ENCODE results near the gene ZMYM5. TPM values are rescaled to one million over a fixed set of nuclear protein-coding genes. Genes with fewer than 3 reads are reported as not detected.
"Not testable (repeated sequence)": the region's sequence is repeated elsewhere in the genome, so short reads cannot be mapped to it uniquely, and the experiment has no call there.

Gene ZMYM5
- total and polyA plus RNA-seq, 9 of the 15 experiments (the other 6 are each of a cell fraction or from before 2014, with no cell fraction given), result 5.4 to 11.9 (median 7.8) TPM

- FAIRE-seq (no peak), DNase-seq (ENCODE audit: extremely low read depth in 1 of 4, low spot score in 3 of 4) (no peak), ATAC-seq (no peak)
- no peak overlapping the region for H2AFZ ChIP-seq (ENCODE audit: low read depth, low read length)
- ChIA-PET CTCF (ENCODE audit: low intra/inter-chr PET ratio) (no interaction called here), POLR2A (no interaction called here)
- intact Hi-C loops (cut with micrococcal nuclease) (no loop called here), in situ Hi-C loops (cut with MboI) (no loop called here)
- H3K9me1 ChIP-seq (ENCODE audit: control insufficient read depth, insufficient read depth, low read length), result no peaks in the 10 kb centered on the region
- H3K4me2 ChIP-seq (ENCODE audit: insufficient read depth, low read length), result no peak overlapping the region
- WGBS (ENCODE audit: insufficient coverage, low coverage, missing lambda C conversion rate), result 16% methylated on average over 1 of the region's 1 CpG
- no peak overlapping the region for H3K9ac ChIP-seq (ENCODE audit: insufficient read depth in 1 of 2, low read depth in 2 of 2, low read length in 2 of 2)
- H3K79me2 ChIP-seq (ENCODE audit: control insufficient read depth, insufficient read depth, low read length), result no peaks in the 10 kb centered on the region
- no peaks in the 10 kb centered on the region for H3K9me3 ChIP-seq (replicated peaks; ENCODE audit: control insufficient read depth, insufficient read depth, low read depth, low read length)
- H4K20me1 ChIP-seq (replicated peaks; ENCODE audit: control insufficient read depth, insufficient read depth, low read length), result no peaks in the 10 kb centered on the region
- H3K27me3 ChIP-seq (ENCODE audit: control insufficient read depth in 2 of 2, insufficient read depth in 2 of 2, low read length in 2 of 2), result no peaks in the 10 kb centered on the region
- BruUV-seq (replicated peaks), result no TSS peak
- no peak overlapping the region for H3K4me3 ChIP-seq
- no peaks in the 10 kb centered on the region; a peak in 1 of 5 replicates for H3K4me1 ChIP-seq (replicated peaks in 1 of 2; ENCODE audit: control insufficient read depth in 2 of 2, insufficient read depth in 2 of 2, low read length in 2 of 2)
- TF ChIP-seq ZBTB11 (CRISPR knock-in tag; IDR thresholded peaks at IDR 0.05) (no peak), ZNF639 (CRISPR knock-in tag; conservative IDR thresholded peaks at IDR 0.05 in 1 of 2, IDR thresholded peaks at IDR 0.05 in 1 of 2) (no peak)
- no peak overlapping the region for H3K27ac ChIP-seq (ENCODE audit: extremely low read depth, low read depth, low read length)
- H3K36me3 ChIP-seq (ENCODE audit: control insufficient read depth, insufficient read depth, low read length), result no peaks in the 10 kb centered on the region
Measured at GRCh38 chr13:19908350-19908986, 45.0 kb upstream of the ZMYM5 start.

GRCh38 chr13:19905487-19906195, 42.2 kb upstream of the ZMYM5 start:
- H3K9me1 ChIP-seq (ENCODE audit: control insufficient read depth, insufficient read depth, low read length); H3K4me1 ChIP-seq (replicated peaks in 1 of 2; ENCODE audit: control insufficient read depth in 2 of 2, insufficient read depth in 2 of 2, low read length in 2 of 2); H3K36me3 ChIP-seq (ENCODE audit: control insufficient read depth, insufficient read depth, low read length); H3K27me3 ChIP-seq (ENCODE audit: control insufficient read depth in 2 of 2, insufficient read depth in 2 of 2, low read length in 2 of 2); ATAC-seq; H3K9me3 ChIP-seq (replicated peaks; ENCODE audit: control insufficient read depth, insufficient read depth, low read depth, low read length); H3K4me3 ChIP-seq; in situ Hi-C loops (cut with MboI); H3K9ac ChIP-seq (ENCODE audit: insufficient read depth in 1 of 2, low read depth in 2 of 2, low read length in 2 of 2); H3K79me2 ChIP-seq (ENCODE audit: control insufficient read depth, insufficient read depth, low read length); H4K20me1 ChIP-seq (replicated peaks; ENCODE audit: control insufficient read depth, insufficient read depth, low read length); DNase-seq (ENCODE audit: extremely low read depth in 1 of 4, low spot score in 3 of 4); BruUV-seq (replicated peaks); POLR2A ChIA-PET; CTCF ChIA-PET (ENCODE audit: low intra/inter-chr PET ratio); intact Hi-C loops (cut with micrococcal nuclease); H3K27ac ChIP-seq (ENCODE audit: extremely low read depth, low read depth, low read length); H2AFZ ChIP-seq (ENCODE audit: low read depth, low read length); FAIRE-seq; H3K4me2 ChIP-seq (ENCODE audit: insufficient read depth, low read length): not testable (repeated sequence)
- WGBS (ENCODE audit: insufficient coverage, low coverage, missing lambda C conversion rate), result 28% methylated on average over 9 of the region's 9 CpGs
